Brain microvascular endothelial cell (primary cell): ENCODE results near the gene SYNE1.

Source experiments
- DNase-seq: peaks from one replicate; pipeline ENCODE4 v3.0.0-alpha.2; 2020
- H3K27ac ChIP-seq: fragments of 250-450 bp; sonication (Bioruptor Pico); 2 replicates; pipeline ENCODE4 v1.5.1; 2020; ENCODE audit warnings: mild to moderate bottlenecking, moderate library complexity
- H3K27me3 ChIP-seq: fragments of 250-450 bp; sonication (Bioruptor Pico); replicated peaks from 2 replicates; pipeline ENCODE4 v1.5.1; 2020; ENCODE audit warnings: mild to moderate bottlenecking
- H3K36me3 ChIP-seq: fragments of 250-450 bp; sonication (Bioruptor Pico); replicated peaks from 2 replicates; pipeline ENCODE4 v1.5.1; 2020; ENCODE audit warnings: mild to moderate bottlenecking
- H3K4me3 ChIP-seq: 2 replicates; pipeline ENCODE4 v1.5.1; 2011; ENCODE audit warnings: low read depth, mild to moderate bottlenecking, control low read depth, low read length, moderate library complexity
- CTCF ChIP-seq: IDR thresholded peaks from 2 replicates; pipeline ENCODE4 v1.5.1; 2011; ENCODE audit warnings: low read depth, mild to moderate bottlenecking, moderate library complexity, low read length, control low read depth, inconsistent platforms; ENCODE audit errors: missing control alignments
- in situ Hi-C: cut with HindIII; loops from 2 replicates; pipeline ENCODE4 v1.10.0; 2017; ENCODE audit warnings: low sequenced_read_pairs, low pct_ligation_motif_present

The SYNE1 gene

GRCh38 chr6:152119831-152120230 is 517.3 kb downstream of the SYNE1 start:
- Histone ChIP-seq H3K27ac (no peak overlapping the region), H3K4me3 (no peak overlapping the region), H3K36me3 (peaks cover 15% of the 10 kb centered on the region), H3K27me3 (no peaks in the 10 kb centered on the region)
- in situ Hi-C loops: no loop called here
- no peak for DNase-seq
- no peak for TF ChIP-seq CTCF

- Histone ChIP-seq H3K27ac (no peak overlapping the region), H3K4me3 (no peak overlapping the region), H3K36me3 (peaks cover 15% of the 10 kb centered on the region), H3K27me3 (no peaks in the 10 kb centered on the region)
- TF ChIP-seq CTCF: peak; percentile 27
- in situ Hi-C loops: no loop called here
- DNase-seq: no peak
Measured at GRCh38 chr6:152118678-152119077, 518.5 kb downstream of the SYNE1 start.

DNA sequence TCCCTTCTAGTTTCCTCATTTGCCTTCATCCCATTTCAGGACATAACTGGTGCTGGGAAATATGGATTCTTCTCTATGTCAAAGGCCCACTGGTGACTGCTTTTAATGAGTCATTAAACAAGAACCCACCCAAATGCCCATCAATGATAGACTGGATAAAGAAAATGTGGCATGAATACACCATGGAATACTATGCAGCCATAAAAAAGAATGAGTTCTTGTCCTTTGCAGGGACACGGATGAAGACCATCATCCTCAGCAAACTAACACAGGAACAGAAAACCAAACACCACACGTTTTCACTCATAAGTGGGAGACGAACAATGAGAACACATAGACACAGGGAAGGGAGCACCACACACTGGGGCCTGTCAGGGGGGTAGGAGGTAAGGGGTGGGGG is 518.9 kb downstream of the SYNE1 start:
- Histone ChIP-seq H3K27ac (no peak overlapping the region), H3K27me3 (no peaks in the 10 kb centered on the region), H3K4me3 (no peak overlapping the region), H3K36me3 (peaks cover 15% of the 10 kb centered on the region)
- TF ChIP-seq CTCF: no peak
- in situ Hi-C loops: no loop called here
- no peak for DNase-seq

- TF ChIP-seq CTCF: no peak
- no peak overlapping the region for H3K27ac ChIP-seq
- in situ Hi-C loops: no loop called here
Measured at GRCh38 chr6:152117156-152118133, 519.7 kb downstream of the SYNE1 start.

GRCh38 chr6:152112491-152113261 is 524.5 kb downstream of the SYNE1 start:
- H3K27me3 ChIP-seq: no peaks in the 10 kb centered on the region
- in situ Hi-C loops: no loop called here
- no peak for DNase-seq
- no peak overlapping the region for H3K4me3 ChIP-seq
- no peak for TF ChIP-seq CTCF
- no peaks in the 10 kb centered on the region for H3K36me3 ChIP-seq
- no peak overlapping the region for H3K27ac ChIP-seq

More at GRCh38 chr6:152117156-152118133, 519.7 kb downstream of the SYNE1 start:
- DNase-seq: no peak
- Histone ChIP-seq H3K36me3 (peaks cover 15% of the 10 kb centered on the region), H3K27me3 (no peaks in the 10 kb centered on the region), H3K4me3 (no peak overlapping the region)
